ENCODE results near the gene MPC1. TPM values are rescaled to one million over a fixed set of nuclear protein-coding genes. Genes with fewer than 3 reads are reported as not detected.
"Not testable (repeated sequence)": the region's sequence is repeated elsewhere in the genome, so short reads cannot be mapped to it uniquely, and the experiment has no call there.

MPC1 gene
- polyA plus RNA-seq, 1 donor = 73.6 TPM

- no peak for DNase-seq (ENCODE audit: low read depth)
These were observed 1.4 kb downstream of the MPC1 start for GRCh38 chr6:166381381-166381732.

- DNase-seq (ENCODE audit: low read depth) = no peak
These were observed 2.9 kb downstream of the MPC1 start for GRCh38 chr6:166379800-166380199.

- no peak for DNase-seq (ENCODE audit: low read depth)
These were observed 3.6 kb downstream of the MPC1 start for GRCh38 chr6:166379103-166379586.

DNA sequence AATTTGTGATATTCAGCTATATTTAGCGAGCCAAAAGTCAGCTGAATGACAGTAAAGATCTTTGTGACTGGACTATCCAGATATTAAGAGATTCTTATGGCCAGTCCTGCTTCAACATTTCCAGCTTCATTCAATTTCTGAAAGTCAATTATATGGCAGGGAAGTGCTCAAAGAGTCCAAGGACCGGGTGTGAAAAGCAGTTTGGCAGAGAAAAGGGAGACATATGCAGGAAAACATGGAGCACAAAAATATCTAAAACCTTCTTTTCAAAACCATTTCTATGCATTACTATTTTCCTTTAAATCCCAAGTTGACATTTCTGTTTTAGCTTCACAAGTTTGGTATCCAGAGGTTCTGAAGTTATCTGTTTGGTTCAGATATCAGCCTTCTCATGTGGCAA, 5.0 kb downstream of the MPC1 start:
- DNase-seq (ENCODE audit: low read depth) = no peak

DNA sequence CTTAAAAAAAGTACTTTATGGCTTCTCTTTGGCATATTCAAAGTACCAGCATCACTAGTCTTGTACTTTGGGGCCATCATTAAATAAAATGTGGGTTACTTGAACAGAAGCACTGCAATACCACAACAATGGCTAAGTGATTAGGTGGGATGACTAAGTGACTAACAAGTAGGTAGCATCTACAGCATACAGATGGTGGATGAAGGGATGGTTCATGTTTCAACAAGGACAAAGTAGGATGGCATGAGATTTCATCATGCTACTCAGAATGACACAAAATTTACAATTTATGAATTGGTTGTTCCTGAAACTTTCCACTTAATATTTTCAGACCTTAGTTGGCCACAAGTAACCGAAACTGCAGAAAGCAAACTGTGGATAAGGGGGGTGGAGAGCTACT, 7.7 kb downstream of the MPC1 start:
- no peak for DNase-seq (ENCODE audit: low read depth)

GRCh38 chr6:166370489-166370888, 12.3 kb downstream of the MPC1 start:
- DNase-seq (ENCODE audit: low read depth) = no peak

DNA sequence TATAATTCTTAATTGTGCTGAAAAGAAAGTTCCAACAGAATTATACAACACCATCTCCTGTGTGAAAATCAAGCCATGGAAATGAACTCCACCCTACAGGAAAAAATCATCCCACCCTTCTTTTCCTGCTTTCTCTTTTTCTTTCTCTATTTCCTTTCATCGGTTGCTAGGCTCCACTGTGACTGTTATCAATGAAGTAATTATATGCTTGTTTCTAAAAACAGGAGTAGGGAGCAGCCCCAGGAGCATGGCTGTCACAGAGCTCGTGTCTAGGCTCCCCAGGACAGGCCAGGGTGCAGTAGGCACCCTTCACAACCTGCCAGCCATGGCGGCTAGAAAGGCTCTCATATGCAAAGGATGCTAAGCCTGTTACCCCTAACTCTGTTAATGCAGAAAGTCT, 13.0 kb downstream of the MPC1 start:
- no peak for DNase-seq (ENCODE audit: low read depth)

GRCh38 chr6:166366921-166367320, 15.8 kb downstream of the MPC1 start:
- DNase-seq (ENCODE audit: low read depth) = no peak

GRCh38 chr6:166365806-166366205, 16.9 kb downstream of the MPC1 start:
- no peak for DNase-seq (ENCODE audit: low read depth)

DNA sequence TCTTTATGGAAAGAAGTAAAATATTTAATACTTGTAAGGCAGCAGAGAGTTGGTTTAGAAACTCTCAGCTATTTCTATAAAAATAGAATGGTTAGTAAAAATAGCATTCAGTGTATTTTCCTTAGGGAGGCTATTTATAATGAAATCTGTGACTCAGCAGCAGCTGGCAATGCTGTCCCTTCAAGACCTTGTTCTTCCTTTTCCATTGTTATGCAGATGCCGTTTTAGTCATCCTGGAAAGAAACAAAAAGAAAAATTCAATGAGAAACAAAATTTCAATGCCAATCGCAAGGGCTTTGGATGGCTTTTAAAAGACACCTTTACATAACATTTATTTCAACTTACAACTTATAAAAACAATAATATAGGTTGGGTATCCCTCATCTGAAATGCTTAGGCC, 17.5 kb downstream of the MPC1 start:
- DNase-seq (ENCODE audit: low read depth) = no peak

DNA sequence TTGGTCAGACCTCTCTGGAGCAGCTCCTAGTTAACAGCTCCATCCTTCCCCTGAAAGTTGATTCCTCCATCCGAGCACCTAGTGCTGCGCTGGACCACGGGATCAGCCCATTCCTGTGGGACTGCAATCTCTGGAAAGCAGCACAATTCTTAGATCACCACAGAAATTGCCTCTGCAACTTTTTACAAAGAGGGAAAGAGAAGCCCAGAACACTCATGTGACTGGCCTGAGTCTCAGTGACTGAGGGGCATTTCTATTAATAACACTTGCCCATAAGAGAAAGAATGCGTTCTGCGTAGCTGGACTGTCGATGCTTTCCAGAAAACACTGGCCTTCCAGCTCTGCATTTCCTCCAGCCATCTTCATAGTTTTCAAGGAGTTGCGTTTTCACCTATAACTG, 18.3 kb downstream of the MPC1 start:
- DNase-seq (ENCODE audit: low read depth) = no peak

DNA sequence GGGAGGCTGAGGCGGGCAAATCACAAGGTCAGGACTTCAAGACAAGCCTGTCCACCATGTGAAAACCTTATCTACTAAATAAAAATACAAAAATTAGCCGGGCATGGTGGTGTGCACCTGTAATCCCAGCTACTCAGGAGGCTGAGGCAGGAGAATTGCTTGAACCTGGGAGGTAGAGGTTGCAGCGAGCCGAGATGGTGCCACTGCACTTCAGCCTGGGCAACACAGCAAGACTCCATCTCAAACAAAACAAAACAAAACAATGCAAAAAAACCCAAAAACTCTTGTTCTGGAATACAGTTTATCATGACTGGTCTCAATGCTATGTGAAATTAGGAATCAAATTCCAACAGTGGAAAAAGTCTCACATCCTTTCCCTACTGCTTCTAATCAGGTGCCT, 20.3 kb downstream of the MPC1 start:
- not testable (repeated sequence) for DNase-seq (ENCODE audit: low read depth)

DNA sequence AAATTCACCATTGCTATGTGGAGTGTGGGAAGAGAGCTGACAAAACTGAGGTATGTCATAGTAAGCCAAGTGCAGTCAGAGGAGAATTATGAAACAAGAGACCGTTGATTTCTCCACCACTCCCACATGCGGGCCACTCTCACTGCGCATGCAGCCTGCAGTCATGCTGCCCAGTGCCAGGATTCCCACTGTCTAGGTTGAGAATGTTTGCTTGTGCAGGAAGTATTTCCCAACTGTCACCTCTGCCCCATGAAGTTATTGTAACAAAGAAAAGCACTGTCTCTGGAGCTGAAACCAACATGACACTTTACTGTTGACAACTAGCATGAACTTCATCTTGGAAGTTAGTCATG, 21.7 kb downstream of the MPC1 start:
- no peak for DNase-seq (ENCODE audit: low read depth)

GRCh38 chr6:166360243-166361076, 22.3 kb downstream of the MPC1 start:
- DNase-seq (ENCODE audit: low read depth) = no peak

- no peak for DNase-seq (ENCODE audit: low read depth)
These were observed 27.2 kb downstream of the MPC1 start for GRCh38 chr6:166355552-166355951.

GRCh38 chr6:166354965-166355364, 27.8 kb downstream of the MPC1 start:
- DNase-seq (ENCODE audit: low read depth) = no peak

DNA sequence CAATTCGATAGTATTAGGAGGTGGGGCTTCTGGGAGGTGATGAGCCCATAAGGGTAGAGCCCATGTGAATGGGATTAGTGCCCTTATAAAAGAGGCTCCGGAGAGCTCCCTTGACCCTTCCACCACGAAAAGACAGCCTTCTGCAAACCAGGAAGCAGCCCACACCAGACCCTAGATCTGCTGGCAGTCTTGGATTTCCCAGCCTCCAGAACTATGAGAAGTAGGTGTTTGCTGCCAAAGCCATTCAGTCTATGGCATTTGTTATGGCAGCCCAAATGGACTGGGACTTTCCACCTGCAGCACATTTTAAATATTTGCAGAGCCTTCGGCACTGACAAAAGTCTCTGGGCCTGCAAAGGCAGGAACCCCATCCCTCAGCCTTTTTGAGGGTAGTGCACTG, 28.6 kb downstream of the MPC1 start:
- no peak for DNase-seq (ENCODE audit: low read depth)

GRCh38 chr6:166353507-166353906, 29.2 kb downstream of the MPC1 start:
- DNase-seq (ENCODE audit: low read depth) = no peak

GRCh38 chr6:166352923-166353322, 29.8 kb downstream of the MPC1 start:
- DNase-seq (ENCODE audit: low read depth) = no peak

GRCh38 chr6:166351715-166352285, 30.9 kb downstream of the MPC1 start:
- no peak for DNase-seq (ENCODE audit: low read depth)

GRCh38 chr6:166348305-166348949, 34.3 kb downstream of the MPC1 start:
- no peak for DNase-seq (ENCODE audit: low read depth)

DNA sequence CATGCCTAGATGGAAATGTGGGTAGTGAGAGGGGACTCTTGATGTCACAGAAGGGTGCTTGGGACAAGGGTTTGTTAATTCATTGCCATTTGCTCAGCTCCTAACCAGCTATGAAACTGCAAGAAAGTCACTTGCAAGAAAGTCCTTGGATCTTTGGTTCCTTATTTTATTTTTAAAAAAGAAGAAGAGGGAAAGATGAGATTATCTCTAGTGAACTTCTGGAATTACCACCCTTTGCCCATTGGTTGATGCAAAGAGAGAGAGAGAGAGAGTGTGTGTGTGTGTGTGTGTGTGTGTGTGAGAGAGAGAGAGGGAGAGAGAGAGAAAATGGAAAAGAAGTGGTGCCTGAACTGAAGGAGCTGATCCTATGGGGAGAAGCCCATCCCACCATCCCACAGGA, 35.8 kb downstream of the MPC1 start:
- no peak for DNase-seq (ENCODE audit: low read depth)

DNA sequence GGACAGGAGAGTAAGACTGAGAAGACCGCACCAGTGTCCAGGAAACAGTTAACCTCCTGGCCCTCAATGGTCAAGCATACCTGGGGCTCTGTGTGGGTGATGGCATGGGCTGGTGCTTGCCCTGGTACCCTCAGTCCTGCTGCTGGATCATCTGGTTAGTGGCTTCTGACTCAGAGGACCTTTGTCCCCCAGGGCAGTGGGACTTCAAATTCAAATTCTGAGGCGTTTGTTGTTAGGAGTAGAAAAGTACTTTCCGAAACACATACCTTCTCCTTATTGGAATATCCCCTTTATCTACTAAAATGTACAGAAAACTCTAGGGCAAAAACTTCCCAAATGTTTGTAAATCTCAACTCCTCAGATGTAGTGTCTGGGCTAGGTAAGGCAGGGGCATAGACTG, 36.3 kb downstream of the MPC1 start:
- no peak for DNase-seq (ENCODE audit: low read depth)
